Right lobe of liver (tissue), 4 donors: ENCODE measurements around the gene PCNX2.

Experiments
- CTCF ChIP-seq, 4 donors: fragments of 200-600 bp in 3 of 4; fragments of 450-650 bp in 1 of 4; IDR thresholded peaks; one replicate each; pipeline versions ENCODE4 v1.5.1 to v1.8.0; 2016 to 2022; ENCODE audit warnings: antibody characterized with exemption in 4 of 4, mild to moderate bottlenecking in 2 of 4
- POLR2A ChIP-seq: fragments of 450-650 bp; IDR thresholded peaks from one replicate; pipeline ENCODE4 v1.6.1; 2017; ENCODE audit warnings: antibody characterized with exemption, mild to moderate bottlenecking
- donor health status: DM: no; HTN: no; CAD: no.
- donor health status: DM: no; HTN: no; CAD: no.
- donor health status: DM: no; HTN: yes; CAD: no.

GRCh38 chr1:233229288-233229687 lies 66.2 kb downstream of the PCNX2 start:
- TF ChIP-seq CTCF (IDR thresholded peaks at IDR 0.05): no peak
- no peak for TF ChIP-seq POLR2A
